ENCODE data around the gene IL12RB2. TPM values are rescaled to one million over a fixed set of nuclear protein-coding genes. Genes with fewer than 3 reads are reported as not detected.

IL12RB2 gene
- total RNA-seq, 1 experiment from 2014 or later, result 0.22 TPM

- TF ChIP-seq, protein P1, sequence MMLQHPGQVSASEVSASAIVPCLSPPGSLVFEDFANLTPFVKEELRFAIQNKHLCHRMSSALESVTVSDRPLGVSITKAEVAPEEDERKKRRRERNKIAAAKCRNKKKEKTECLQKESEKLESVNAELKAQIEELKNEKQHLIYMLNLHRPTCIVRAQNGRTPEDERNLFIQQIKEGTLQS (IDR thresholded peaks at IDR 0.05), result no peak
- no peak for TF ChIP-seq SIN3A (IDR thresholded peaks at IDR 0.05; ENCODE audit: low read depth)
- TF ChIP-seq TCF7L2 (IDR thresholded peaks at IDR 0.05; ENCODE audit: borderline replicate concordance, extremely low read depth, insufficient read depth, insufficient read length), result no peak
- no peak for TF ChIP-seq ELF1 (IDR thresholded peaks at IDR 0.05; ENCODE audit: borderline replicate concordance, low read depth)
- H3K4me2 ChIP-seq (ENCODE audit: low read length), result no peak overlapping the region
- CTCF ChIA-PET, result interaction anchor here (1.0 to 4.5 kb wide), 6 partner anchors 8 to 152 kb away, joined by 3 to 41 read pairs (median 6); no protein-coding TSS in a partner anchor
Measured at GRCh38 chr1:67348586-67349252, 41.0 kb downstream of the IL12RB2 start.

GRCh38 chr1:67350783-67351182 lies 43.1 kb downstream of the IL12RB2 start:
- intact Hi-C loops (cut with micrococcal nuclease), result no loop called here
- RAD21 ChIA-PET (ENCODE audit: low non-redundant PET in 1 of 2, low total read pairs in 2 of 2, uncharacterized antibody in 2 of 2, unreplicated experiment in 2 of 2), result no interaction called here
- no peaks in the 10 kb centered on the region for H3K9me3 ChIP-seq (ENCODE audit: control insufficient read depth in 1 of 2, insufficient read depth in 1 of 2, low read depth in 1 of 2, low read length in 2 of 2)
- no TSS peak for BruUV-seq (replicated peaks)
- H3K9me2 ChIP-seq (ENCODE audit: insufficient read depth), result no peaks in the 10 kb centered on the region
- no peak overlapping the region for H2AFZ ChIP-seq (ENCODE audit: low read depth, low read length, poor library complexity, severe bottlenecking)
- CTCF ChIA-PET, result no interaction called here
- H3K4me1 ChIP-seq (ENCODE audit: control insufficient read depth in 1 of 2, insufficient read depth in 2 of 2, low read length in 2 of 2), result no peaks in the 10 kb centered on the region
- no peak for DNase-seq (ENCODE audit: low read depth, low spot score)
- no peaks in the 10 kb centered on the region for H3K79me2 ChIP-seq (ENCODE audit: insufficient read depth, low read length)
- no peaks in the 10 kb centered on the region for H3K36me3 ChIP-seq (ENCODE audit: control insufficient read depth in 1 of 2, insufficient read depth in 2 of 2, low read length in 2 of 2)
- H3K9ac ChIP-seq (ENCODE audit: low read length), result no peak overlapping the region
- no peaks in the 10 kb centered on the region for H3K27me3 ChIP-seq (ENCODE audit: insufficient read depth, low read length)
- ATAC-seq, result no peak
- no peak overlapping the region for H3K27ac ChIP-seq (ENCODE audit: low read depth, low read length)
- POLR2A ChIA-PET, result interaction anchor here (0.6 kb wide), 1 partner anchor 81 kb away, joined by 3 read pairs; no protein-coding TSS in a partner anchor
- no peak overlapping the region for H3K4me2 ChIP-seq (ENCODE audit: low read length)
- no peaks in the 10 kb centered on the region for H4K20me1 ChIP-seq (ENCODE audit: insufficient read depth)
- no peak overlapping the region for H3K4me3 ChIP-seq (replicated peaks in 1 of 2; ENCODE audit: low read depth in 1 of 2, low read length in 2 of 2)
- no peak for TF ChIP-seq CEBPB (IDR thresholded peaks at IDR 0.05; ENCODE audit: low read depth)
- no peak for TF ChIP-seq POLR2A (IDR thresholded peaks at IDR 0.05; ENCODE audit: borderline replicate concordance, extremely low read depth, insufficient read depth, insufficient read length)
- TF ChIP-seq, protein P2, sequence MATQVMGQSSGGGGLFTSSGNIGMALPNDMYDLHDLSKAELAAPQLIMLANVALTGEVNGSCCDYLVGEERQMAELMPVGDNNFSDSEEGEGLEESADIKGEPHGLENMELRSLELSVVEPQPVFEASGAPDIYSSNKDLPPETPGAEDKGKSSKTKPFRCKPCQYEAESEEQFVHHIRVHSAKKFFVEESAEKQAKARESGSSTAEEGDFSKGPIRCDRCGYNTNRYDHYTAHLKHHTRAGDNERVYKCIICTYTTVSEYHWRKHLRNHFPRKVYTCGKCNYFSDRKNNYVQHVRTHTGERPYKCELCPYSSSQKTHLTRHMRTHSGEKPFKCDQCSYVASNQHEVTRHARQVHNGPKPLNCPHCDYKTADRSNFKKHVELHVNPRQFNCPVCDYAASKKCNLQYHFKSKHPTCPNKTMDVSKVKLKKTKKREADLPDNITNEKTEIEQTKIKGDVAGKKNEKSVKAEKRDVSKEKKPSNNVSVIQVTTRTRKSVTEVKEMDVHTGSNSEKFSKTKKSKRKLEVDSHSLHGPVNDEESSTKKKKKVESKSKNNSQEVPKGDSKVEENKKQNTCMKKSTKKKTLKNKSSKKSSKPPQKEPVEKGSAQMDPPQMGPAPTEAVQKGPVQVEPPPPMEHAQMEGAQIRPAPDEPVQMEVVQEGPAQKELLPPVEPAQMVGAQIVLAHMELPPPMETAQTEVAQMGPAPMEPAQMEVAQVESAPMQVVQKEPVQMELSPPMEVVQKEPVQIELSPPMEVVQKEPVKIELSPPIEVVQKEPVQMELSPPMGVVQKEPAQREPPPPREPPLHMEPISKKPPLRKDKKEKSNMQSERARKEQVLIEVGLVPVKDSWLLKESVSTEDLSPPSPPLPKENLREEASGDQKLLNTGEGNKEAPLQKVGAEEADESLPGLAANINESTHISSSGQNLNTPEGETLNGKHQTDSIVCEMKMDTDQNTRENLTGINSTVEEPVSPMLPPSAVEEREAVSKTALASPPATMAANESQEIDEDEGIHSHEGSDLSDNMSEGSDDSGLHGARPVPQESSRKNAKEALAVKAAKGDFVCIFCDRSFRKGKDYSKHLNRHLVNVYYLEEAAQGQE (IDR thresholded peaks at IDR 0.05; ENCODE audit: low read depth), result no peak
- TF ChIP-seq EZH2phosphoT487 (IDR thresholded peaks at IDR 0.05; ENCODE audit: borderline replicate concordance), result no peak
- no peak for TF ChIP-seq POLR2AphosphoS5 (IDR thresholded peaks at IDR 0.05; ENCODE audit: low read depth, low read length)
- TF ChIP-seq ELF1 (IDR thresholded peaks at IDR 0.05; ENCODE audit: borderline replicate concordance, low read depth), result no peak
- no peak for TF ChIP-seq TCF7L2 (IDR thresholded peaks at IDR 0.05; ENCODE audit: borderline replicate concordance, extremely low read depth, insufficient read depth, insufficient read length)
- TF ChIP-seq CBX3 (IDR thresholded peaks at IDR 0.05; ENCODE audit: low read depth), result no peak
- no peak for TF ChIP-seq FOSL1 (IDR thresholded peaks at IDR 0.05; ENCODE audit: low read depth)
- no peak for TF ChIP-seq SRF (IDR thresholded peaks at IDR 0.05; ENCODE audit: low read depth)
- no peak for TF ChIP-seq RAD21 (IDR thresholded peaks at IDR 0.05; ENCODE audit: low read depth)
- TF ChIP-seq ZNF274 (IDR thresholded peaks at IDR 0.05; ENCODE audit: low read depth, low read length), result no peak
- TF ChIP-seq SIN3A (IDR thresholded peaks at IDR 0.05; ENCODE audit: low read depth), result no peak
- TF ChIP-seq JUND (IDR thresholded peaks at IDR 0.05), result no peak
- TF ChIP-seq SP1 (IDR thresholded peaks at IDR 0.05; ENCODE audit: low read depth), result no peak
- no peak for TF ChIP-seq YY1 (IDR thresholded peaks at IDR 0.05; ENCODE audit: extremely low read depth, insufficient replicate concordance, low read depth, low read length)
- no peak for TF ChIP-seq MAX (IDR thresholded peaks at IDR 0.05)

More at GRCh38 chr1:67348586-67349252, 41.0 kb downstream of the IL12RB2 start:
- DNase-seq (ENCODE audit: low read depth, low spot score), result no peak
- no peak for ATAC-seq
- Histone ChIP-seq H3K27me3 (ENCODE audit: insufficient read depth, low read length) (no peaks in the 10 kb centered on the region), H3K9me2 (ENCODE audit: insufficient read depth) (no peaks in the 10 kb centered on the region), H3K9me3 (ENCODE audit: control insufficient read depth in 1 of 2, insufficient read depth in 1 of 2, low read depth in 1 of 2, low read length in 2 of 2) (no peaks in the 10 kb centered on the region), H3K79me2 (ENCODE audit: insufficient read depth, low read length) (no peaks in the 10 kb centered on the region), H3K36me3 (ENCODE audit: control insufficient read depth in 1 of 2, insufficient read depth in 2 of 2, low read length in 2 of 2) (no peaks in the 10 kb centered on the region), H3K9ac (ENCODE audit: low read length) (no peak overlapping the region), H3K27ac (ENCODE audit: low read depth, low read length) (no peak overlapping the region), H3K4me1 (ENCODE audit: control insufficient read depth in 1 of 2, insufficient read depth in 2 of 2, low read length in 2 of 2) (no peaks in the 10 kb centered on the region), H2AFZ (ENCODE audit: low read depth, low read length, poor library complexity, severe bottlenecking) (no peak overlapping the region), H4K20me1 (ENCODE audit: insufficient read depth) (no peaks in the 10 kb centered on the region), H3K4me3 (replicated peaks in 1 of 2; ENCODE audit: low read depth in 1 of 2, low read length in 2 of 2) (no peak overlapping the region)
- ChIA-PET RAD21 (ENCODE audit: low non-redundant PET in 1 of 2, low total read pairs in 2 of 2, uncharacterized antibody in 2 of 2, unreplicated experiment in 2 of 2) (interaction anchor here in 1 of 2 experiments (1.2 kb wide), 1 partner anchor 82 kb away, joined by 3 read pairs; the partner anchor contains the start of gene SERBP1), POLR2A (no interaction called here)
- no TSS peak for BruUV-seq (replicated peaks)
- intact Hi-C loops (cut with micrococcal nuclease), result no loop called here
